EL (cell line): ENCODE measurements around the gene ANKRD63.

Experiments used
- DNase-seq: peaks from one replicate; pipeline ENCODE4 v3.0.0-alpha.2; 2016

ANKRD63 gene

GRCh38 chr15:40240619-40241221, 42.1 kb downstream of the ANKRD63 start:
- no peak for DNase-seq

GRCh38 chr15:40239693-40240618, 42.9 kb downstream of the ANKRD63 start:
- no peak for DNase-seq

GRCh38 chr15:40239404-40239692, 43.5 kb downstream of the ANKRD63 start:
- DNase-seq = no peak

GRCh38 chr15:40238532-40239403, 44.1 kb downstream of the ANKRD63 start, which contains the start of gene PAK6:
PAK6 (plus strand) TSS chr15:40239063; CDS start chr15:40264786, 25,723 bp downstream.
- peak; percentile 55 for DNase-seq

- no peak for DNase-seq
Measured at GRCh38 chr15:40235201-40235885, 47.5 kb downstream of the ANKRD63 start.

- no peak for DNase-seq
Measured at GRCh38 chr15:40234783-40235182, 48.1 kb downstream of the ANKRD63 start.

GRCh38 chr15:40233727-40234577, 48.9 kb downstream of the ANKRD63 start:
- DNase-seq = no peak

GRCh38 chr15:40232625-40233070, 50.2 kb downstream of the ANKRD63 start:
- no peak for DNase-seq
